ENCODE results near the gene EME2.

EME2 gene

DNA sequence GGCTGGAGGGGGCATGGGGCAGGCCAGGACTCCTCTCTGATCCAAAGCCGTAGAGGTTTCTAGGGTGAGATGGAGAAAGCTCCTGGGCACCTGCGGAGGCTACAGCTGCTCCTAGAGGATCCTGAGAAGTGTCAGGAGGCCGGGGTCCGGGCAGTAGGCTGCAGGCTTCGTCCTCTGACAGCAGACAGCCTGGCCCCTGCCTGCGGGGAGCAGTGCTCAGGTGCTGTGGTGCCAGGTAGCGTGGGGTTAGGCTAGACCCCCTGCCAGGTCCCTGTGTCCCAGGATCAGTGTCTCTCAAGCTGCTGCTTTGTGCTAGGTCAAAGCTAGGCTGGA, 1.8 kb downstream of the EME2 start:
- Histone ChIP-seq H3K27ac (ENCODE audit: low read depth, low read length, severe bottlenecking) (no peak overlapping the region), H3K4me3 (ENCODE audit: extremely low read depth, insufficient read depth, low read length, poor library complexity, severe bottlenecking) (peak overlapping the region; percentile 88), H3K36me3 (ENCODE audit: control insufficient read depth, insufficient read depth, low read length) (peaks cover 42% of the 10 kb centered on the region), H3K4me1 (ENCODE audit: control insufficient read depth, insufficient read depth, low read length, poor library complexity, severe bottlenecking) (peaks cover 8% of the 10 kb centered on the region), H3K9me3 (ENCODE audit: control insufficient read depth, low read length) (no peaks in the 10 kb centered on the region)
- WGBS, 2 experiments (ENCODE audit: insufficient coverage in 2 of 2), result 94 to 100% methylated on average over 5 to 7 of the region's 7 CpGs

- Histone ChIP-seq H3K36me3 (ENCODE audit: control insufficient read depth, insufficient read depth, low read length) (peaks cover 50% of the 10 kb centered on the region), H3K4me1 (ENCODE audit: control insufficient read depth, insufficient read depth, low read length, poor library complexity, severe bottlenecking) (peaks cover 8% of the 10 kb centered on the region), H3K4me3 (ENCODE audit: extremely low read depth, insufficient read depth, low read length, poor library complexity, severe bottlenecking) (no peak overlapping the region), H3K9me3 (ENCODE audit: control insufficient read depth, low read length) (no peaks in the 10 kb centered on the region), H3K27ac (ENCODE audit: low read depth, low read length, severe bottlenecking) (no peak overlapping the region)
- 95 to 97% methylated on average over 27 to 30 of the region's 30 CpGs for WGBS, 2 experiments (ENCODE audit: insufficient coverage in 2 of 2)
Measured at GRCh38 chr16:1775006-1775845, 2.6 kb downstream of the EME2 start.

- peaks cover 55% of the 10 kb centered on the region for H3K36me3 ChIP-seq (ENCODE audit: control insufficient read depth, insufficient read depth, low read length)
Measured at GRCh38 chr16:1775846-1776671, 3.4 kb downstream of the EME2 start.

GRCh38 chr16:1776672-1776955, 4.0 kb downstream of the EME2 start:
- Histone ChIP-seq H3K4me1 (ENCODE audit: control insufficient read depth, insufficient read depth, low read length, poor library complexity, severe bottlenecking) (peaks cover 14% of the 10 kb centered on the region), H3K36me3 (ENCODE audit: control insufficient read depth, insufficient read depth, low read length) (peaks cover 57% of the 10 kb centered on the region), H3K27ac (ENCODE audit: low read depth, low read length, severe bottlenecking) (no peak overlapping the region), H3K4me3 (ENCODE audit: extremely low read depth, insufficient read depth, low read length, poor library complexity, severe bottlenecking) (no peak overlapping the region), H3K9me3 (ENCODE audit: control insufficient read depth, low read length) (no peaks in the 10 kb centered on the region)
- 92 to 97% methylated on average over 13 of the region's 13 CpGs for WGBS, 2 experiments (ENCODE audit: insufficient coverage in 2 of 2)

More at GRCh38 chr16:1775846-1776671, 3.4 kb downstream of the EME2 start:
- 93 to 96% methylated on average over 19 to 21 of the region's 28 CpGs for WGBS, 2 experiments (ENCODE audit: insufficient coverage in 2 of 2)
- H3K27ac ChIP-seq (ENCODE audit: low read depth, low read length, severe bottlenecking), result no peak overlapping the region
- H3K4me3 ChIP-seq (ENCODE audit: extremely low read depth, insufficient read depth, low read length, poor library complexity, severe bottlenecking), result no peak overlapping the region
- no peaks in the 10 kb centered on the region for H3K9me3 ChIP-seq (ENCODE audit: control insufficient read depth, low read length)
- peaks cover 10% of the 10 kb centered on the region for H3K4me1 ChIP-seq (ENCODE audit: control insufficient read depth, insufficient read depth, low read length, poor library complexity, severe bottlenecking)

DNA sequence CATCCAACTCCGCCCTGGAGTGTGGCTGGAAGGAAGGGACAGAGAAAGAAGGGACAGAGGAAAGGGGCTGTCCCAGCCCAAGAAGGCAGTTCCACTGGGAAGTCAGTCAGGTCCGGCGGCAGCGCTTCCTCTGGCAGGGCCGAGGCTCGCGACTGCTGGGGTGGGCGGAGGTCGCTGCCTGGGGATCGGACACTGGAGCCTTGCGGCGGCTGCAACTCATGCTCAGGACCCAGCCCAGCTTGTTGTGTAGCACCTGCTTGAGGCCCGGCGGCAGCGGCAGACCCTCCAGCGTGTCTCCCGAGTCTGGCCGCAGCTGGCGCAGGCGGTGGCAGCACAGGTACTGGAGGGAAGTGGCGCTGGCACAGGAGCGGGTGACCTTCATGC, 4.4 kb downstream of the EME2 start:
- Histone ChIP-seq H3K4me3 (ENCODE audit: extremely low read depth, insufficient read depth, low read length, poor library complexity, severe bottlenecking) (no peak overlapping the region), H3K36me3 (ENCODE audit: control insufficient read depth, insufficient read depth, low read length) (peaks cover 57% of the 10 kb centered on the region), H3K4me1 (ENCODE audit: control insufficient read depth, insufficient read depth, low read length, poor library complexity, severe bottlenecking) (peaks cover 14% of the 10 kb centered on the region), H3K9me3 (ENCODE audit: control insufficient read depth, low read length) (no peaks in the 10 kb centered on the region), H3K27ac (ENCODE audit: low read depth, low read length, severe bottlenecking) (no peak overlapping the region)
- WGBS, 2 experiments (ENCODE audit: insufficient coverage in 2 of 2), result 98 to 99% methylated on average over 21 to 22 of the region's 22 CpGs

DNA sequence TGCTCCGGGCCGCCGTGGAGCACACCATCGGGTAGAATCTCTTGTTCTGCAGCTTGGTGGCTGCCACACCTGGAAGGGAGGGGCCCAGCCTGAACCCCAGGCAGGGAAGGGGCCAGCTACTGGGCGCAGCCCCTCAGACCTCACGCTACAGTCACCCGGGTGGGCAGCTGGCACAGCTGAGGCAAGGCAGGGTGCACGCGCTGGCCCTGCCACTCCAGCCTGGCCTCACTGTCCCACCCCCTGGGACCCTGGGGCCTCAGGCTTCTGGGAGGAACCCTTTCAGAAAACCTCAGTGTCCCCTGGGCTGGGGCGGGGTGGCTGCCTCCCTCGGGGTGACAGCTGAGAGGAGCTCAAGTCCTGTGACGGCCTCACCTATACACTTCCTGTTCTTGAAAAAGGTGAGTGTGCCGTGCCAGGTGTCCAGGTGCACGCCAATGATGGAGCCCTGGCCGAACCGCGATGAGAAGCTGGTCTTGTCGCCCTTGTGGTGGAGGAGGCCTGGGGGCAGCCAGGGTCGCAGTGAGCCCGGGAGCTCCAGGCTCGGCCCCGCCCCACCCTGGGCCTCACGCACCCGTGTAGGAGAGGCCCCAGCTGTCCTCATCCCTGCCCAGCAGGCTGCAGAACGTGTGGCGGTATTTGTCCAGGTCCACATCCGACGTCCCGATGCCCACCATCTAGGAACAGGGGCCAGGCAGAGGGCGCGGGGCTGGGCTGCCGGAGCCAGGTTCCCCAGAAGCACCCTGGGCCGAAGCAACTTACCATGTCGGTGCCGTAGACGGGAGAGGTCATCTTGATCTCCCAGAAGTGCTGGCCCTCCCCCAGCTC, 5.0 kb downstream of the EME2 start:
- Histone ChIP-seq H3K36me3 (ENCODE audit: control insufficient read depth, insufficient read depth, low read length) (peaks cover 57% of the 10 kb centered on the region), H3K9me3 (ENCODE audit: control insufficient read depth, low read length) (no peaks in the 10 kb centered on the region), H3K4me3 (ENCODE audit: extremely low read depth, insufficient read depth, low read length, poor library complexity, severe bottlenecking) (no peak overlapping the region), H3K4me1 (ENCODE audit: control insufficient read depth, insufficient read depth, low read length, poor library complexity, severe bottlenecking) (peaks cover 14% of the 10 kb centered on the region), H3K27ac (ENCODE audit: low read depth, low read length, severe bottlenecking) (no peak overlapping the region)
- WGBS, 2 experiments (ENCODE audit: insufficient coverage in 2 of 2), result 94 to 97% methylated on average over 33 to 35 of the region's 36 CpGs

DNA sequence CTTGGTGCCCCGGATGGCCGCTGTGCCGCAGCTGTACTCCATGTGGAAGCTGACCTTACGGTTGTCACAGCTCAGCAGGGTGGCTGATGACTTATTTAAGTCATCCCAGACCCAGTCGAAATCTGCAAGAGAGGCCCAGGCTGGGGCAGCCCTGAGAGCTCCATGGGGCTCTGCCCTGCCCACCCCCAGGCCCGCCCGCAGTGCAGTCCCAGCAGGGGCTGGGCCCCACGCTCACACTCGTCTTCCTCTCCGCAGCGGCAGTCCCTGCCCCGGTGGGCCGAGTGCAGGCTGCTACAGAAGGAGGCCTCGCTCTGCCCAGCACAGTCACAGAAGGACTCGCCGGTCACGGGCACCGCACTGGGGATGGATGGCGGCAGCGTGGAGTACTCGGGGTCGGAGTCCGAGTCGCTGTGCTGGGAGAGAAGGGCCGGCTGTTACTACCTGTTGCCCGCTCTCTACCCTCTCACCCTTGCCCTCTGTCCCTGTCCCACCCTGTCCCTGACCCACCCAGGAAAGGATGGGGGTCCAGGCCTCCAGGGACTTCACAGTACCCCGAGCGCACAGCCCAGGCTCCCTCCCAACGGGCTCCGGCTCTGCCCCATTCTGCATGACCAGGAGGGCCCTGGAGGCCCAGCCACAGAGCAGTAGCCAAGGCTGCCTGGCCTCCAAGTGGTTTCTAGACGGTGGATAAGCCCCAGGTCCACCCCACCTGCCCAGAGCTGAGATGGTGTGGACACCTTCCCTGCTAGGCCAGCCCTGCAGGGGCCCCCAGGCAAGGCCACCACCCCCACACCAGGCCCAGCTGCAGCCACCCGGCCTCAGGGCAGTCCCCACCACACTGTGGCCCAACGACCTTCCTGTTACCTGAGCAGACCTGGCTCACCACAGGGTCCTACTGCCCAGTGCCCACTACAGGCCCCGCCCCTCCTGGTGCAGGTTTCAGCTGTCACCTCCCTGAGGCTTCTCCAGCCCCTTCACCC, 5.9 kb downstream of the EME2 start:
- WGBS, 2 experiments (ENCODE audit: insufficient coverage in 2 of 2), result 91 to 93% methylated on average over 30 to 32 of the region's 34 CpGs
- Histone ChIP-seq H3K4me1 (ENCODE audit: control insufficient read depth, insufficient read depth, low read length, poor library complexity, severe bottlenecking) (peaks cover 14% of the 10 kb centered on the region), H3K27ac (ENCODE audit: low read depth, low read length, severe bottlenecking) (no peak overlapping the region), H3K36me3 (ENCODE audit: control insufficient read depth, insufficient read depth, low read length) (peaks cover 57% of the 10 kb centered on the region), H3K4me3 (ENCODE audit: extremely low read depth, insufficient read depth, low read length, poor library complexity, severe bottlenecking) (no peak overlapping the region), H3K9me3 (ENCODE audit: control insufficient read depth, low read length) (no peaks in the 10 kb centered on the region)

DNA sequence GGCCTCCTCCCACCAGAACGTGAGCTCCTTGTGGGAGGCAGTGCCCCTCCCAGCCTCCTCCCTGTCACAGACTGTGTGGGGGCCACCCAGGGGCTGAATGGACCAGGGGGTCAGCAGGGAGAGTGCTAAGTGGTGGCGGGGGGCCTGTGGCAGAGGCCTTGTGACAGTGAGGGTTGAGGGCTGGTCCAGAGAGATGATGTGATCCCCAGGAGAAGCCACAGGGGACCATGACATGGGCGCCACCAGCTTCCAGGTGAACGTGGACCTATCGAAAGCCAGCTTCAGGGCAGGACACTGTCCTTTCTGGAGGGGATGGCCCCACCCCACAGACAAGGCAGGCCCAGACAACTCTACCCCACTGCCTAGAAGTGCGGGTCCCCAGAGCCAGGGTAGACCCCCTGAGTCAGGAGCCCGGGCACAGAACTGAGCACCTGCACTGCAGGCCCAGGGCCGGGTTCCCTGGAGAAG, 6.7 kb downstream of the EME2 start:
- peaks cover 11% of the 10 kb centered on the region for H3K4me1 ChIP-seq (ENCODE audit: control insufficient read depth, insufficient read depth, low read length, poor library complexity, severe bottlenecking)
- H3K36me3 ChIP-seq (ENCODE audit: control insufficient read depth, insufficient read depth, low read length), result peaks cover 57% of the 10 kb centered on the region
- H3K27ac ChIP-seq (ENCODE audit: low read depth, low read length, severe bottlenecking), result no peak overlapping the region
- WGBS, 2 experiments (ENCODE audit: insufficient coverage in 2 of 2), result 88 to 100% methylated on average over 7 to 8 of the region's 8 CpGs
- no peaks in the 10 kb centered on the region for H3K9me3 ChIP-seq (ENCODE audit: control insufficient read depth, low read length)
- H3K4me3 ChIP-seq (ENCODE audit: extremely low read depth, insufficient read depth, low read length, poor library complexity, severe bottlenecking), result no peak overlapping the region

DNA sequence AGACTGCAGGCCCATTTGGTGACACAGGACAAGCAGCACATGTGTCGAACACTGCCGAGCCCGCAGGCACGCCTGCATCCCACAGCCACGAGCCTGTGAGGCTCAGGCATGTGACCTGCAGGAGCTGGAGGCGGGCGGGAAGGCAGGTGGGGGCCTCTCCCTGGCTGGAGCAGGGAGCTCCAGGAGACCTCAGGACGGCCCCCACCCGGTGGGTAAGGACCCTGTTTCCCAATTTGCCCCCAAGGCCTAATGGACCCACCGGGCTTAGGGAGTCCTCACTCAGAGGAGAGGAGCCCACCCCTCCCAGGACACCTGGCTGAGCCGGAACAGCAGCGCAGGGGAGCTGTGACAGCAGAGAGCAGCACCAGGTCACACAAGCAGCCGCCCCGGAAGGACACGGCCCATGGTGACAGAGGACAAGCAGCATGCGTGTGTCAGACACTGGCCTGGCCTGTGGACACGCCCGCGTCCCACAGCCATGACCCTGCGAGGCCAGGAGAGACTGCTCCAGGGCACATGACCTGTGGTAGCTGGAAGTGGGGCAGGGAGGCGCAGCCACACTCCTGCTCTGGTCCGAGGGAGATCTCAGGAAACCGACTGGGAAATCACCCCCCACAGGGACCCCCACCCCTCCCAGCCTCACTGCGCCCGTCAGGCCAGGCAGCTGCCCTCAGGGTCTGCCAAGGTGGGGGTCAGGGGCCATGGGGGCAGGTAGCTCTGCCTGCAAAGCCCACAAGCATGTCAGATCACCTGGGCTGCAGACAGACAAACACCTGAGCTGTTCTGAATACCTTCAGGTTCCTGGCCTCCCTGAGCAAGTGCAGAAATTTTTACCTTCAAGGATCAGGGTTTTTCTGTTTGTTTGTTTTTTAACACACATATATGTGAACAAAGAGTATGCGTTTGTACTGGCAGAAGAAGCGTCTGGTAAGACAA, 7.4 kb downstream of the EME2 start:
- 93 to 97% methylated on average over 20 to 21 of the region's 27 CpGs for WGBS, 2 experiments (ENCODE audit: insufficient coverage in 2 of 2)
- Histone ChIP-seq H3K4me1 (ENCODE audit: control insufficient read depth, insufficient read depth, low read length, poor library complexity, severe bottlenecking) (peaks cover 6% of the 10 kb centered on the region), H3K4me3 (ENCODE audit: extremely low read depth, insufficient read depth, low read length, poor library complexity, severe bottlenecking) (no peak overlapping the region), H3K36me3 (ENCODE audit: control insufficient read depth, insufficient read depth, low read length) (peaks cover 53% of the 10 kb centered on the region), H3K9me3 (ENCODE audit: control insufficient read depth, low read length) (no peaks in the 10 kb centered on the region), H3K27ac (ENCODE audit: low read depth, low read length, severe bottlenecking) (no peak overlapping the region)
